ENCODE measurements around the gene GPSM1. TPM values are rescaled to one million over a fixed set of nuclear protein-coding genes. Genes with fewer than 3 reads are reported as not detected.
"Not testable (repeated sequence)": the region's sequence is repeated elsewhere in the genome, so short reads cannot be mapped to it uniquely, and the experiment has no call there.

Gene GPSM1
- total and polyA plus RNA-seq, 10 donors: 4.5 to 27.9 (median 12.5) TPM

- DNase-seq: peak; percentile 86
- TF ChIP-seq POLR2AphosphoS5 (IDR thresholded peaks at IDR 0.05) (peak in 1 of 3 donors; percentile 53), CTCF (IDR thresholded peaks at IDR 0.05 in 8 of 11, conservative IDR thresholded peaks at IDR 0.05 in 3 of 11) (no peak)
- intact Hi-C loops (cut with DNase I; ENCODE audit: low total_unique reads): no loop called here
- H3K9me3 ChIP-seq: no peaks in the 10 kb centered on the region
- peak overlapping the region in 7 of 8 donors; percentile 16 to 87 (median 72) for H3K27ac ChIP-seq
- H3K4me1 ChIP-seq: peaks cover 25 to 81% (median 49%) of the 10 kb centered on the region in 6 donors
- no peaks in the 10 kb centered on the region for H3K27me3 ChIP-seq (replicated peaks in 1 of 7)
- H3K4me3 ChIP-seq: peak overlapping the region in 1 of 8 donors; percentile 41
- WGBS, 5 donors: 37 to 74% (median 55%) methylated on average over 5 of the region's 5 CpGs
- H3K36me3 ChIP-seq: peaks cover 0 to 63% (median 37%) of the 10 kb centered on the region in 6 donors
Measured at GRCh38 chr9:136403538-136403914, 76.2 kb downstream of the GPSM1 start.

GRCh38 chr9:136403915-136404800 lies 76.8 kb downstream of the GPSM1 start:
- Histone ChIP-seq H3K4me1 (peaks cover 19 to 81% (median 49%) of the 10 kb centered on the region in 6 donors), H3K27me3 (replicated peaks in 1 of 7) (no peaks in the 10 kb centered on the region), H3K4me3 (peak overlapping the region in 1 of 8 donors; percentile 41), H3K27ac (peak overlapping the region; percentile 16 to 87 (median 70)), H3K9me3 (no peaks in the 10 kb centered on the region), H3K36me3 (peaks cover 0 to 63% (median 37%) of the 10 kb centered on the region in 6 donors)
- peak; percentile 80 for DNase-seq
- intact Hi-C loops (cut with DNase I; ENCODE audit: low total_unique reads): no loop called here
- no peak for TF ChIP-seq CTCF (IDR thresholded peaks at IDR 0.05 in 8 of 11, conservative IDR thresholded peaks at IDR 0.05 in 3 of 11)
- TF ChIP-seq POLR2AphosphoS5 (IDR thresholded peaks at IDR 0.05): peak in 1 of 3 donors; percentile 61
- no peak for TF ChIP-seq POLR2A (IDR thresholded peaks at IDR 0.05)
- 67 to 72% (median 71%) methylated on average over 24 to 32 of the region's 32 CpGs for WGBS, 5 donors

- peak; percentile 75 for DNase-seq
- intact Hi-C loops (cut with DNase I; ENCODE audit: low total_unique reads): no loop called here
- 68 to 87% (median 84%) methylated on average over 14 of the region's 14 CpGs for WGBS, 5 donors
- Histone ChIP-seq H3K4me3 (peak overlapping the region in 1 of 8 donors; percentile 18), H3K36me3 (peaks cover 0 to 63% (median 37%) of the 10 kb centered on the region in 6 donors), H3K4me1 (peaks cover 22 to 81% (median 49%) of the 10 kb centered on the region in 6 donors), H3K9me3 (no peaks in the 10 kb centered on the region), H3K27ac (peak overlapping the region; percentile 16 to 87 (median 70)), H3K27me3 (replicated peaks in 1 of 7) (no peaks in the 10 kb centered on the region)
- TF ChIP-seq CTCF (IDR thresholded peaks at IDR 0.05 in 8 of 11, conservative IDR thresholded peaks at IDR 0.05 in 3 of 11): no peak
- TF ChIP-seq POLR2AphosphoS5 (IDR thresholded peaks at IDR 0.05): peak in 2 of 3 donors; percentile 27 to 42
- no peak for TF ChIP-seq POLR2A (IDR thresholded peaks at IDR 0.05)
Measured at GRCh38 chr9:136404801-136405136, 77.4 kb downstream of the GPSM1 start.

GRCh38 chr9:136405481-136405880 lies 78.1 kb downstream of the GPSM1 start:
- H3K27ac ChIP-seq: peak overlapping the region in 4 of 8 donors; percentile 28 to 87 (median 74)
- H3K9me3 ChIP-seq: no peaks in the 10 kb centered on the region
- no peaks in the 10 kb centered on the region for H3K27me3 ChIP-seq (replicated peaks in 1 of 7)
- peaks cover 21 to 78% (median 47%) of the 10 kb centered on the region in 6 donors for H3K4me1 ChIP-seq
- no peak overlapping the region for H3K4me3 ChIP-seq
- WGBS, 5 donors: 79 to 90% (median 83%) methylated on average over 7 of the region's 7 CpGs
- no peak for DNase-seq
- intact Hi-C loops (cut with DNase I; ENCODE audit: low total_unique reads): no loop called here
- TF ChIP-seq POLR2AphosphoS5 (IDR thresholded peaks at IDR 0.05) (no peak), POLR2A (IDR thresholded peaks at IDR 0.05) (no peak), CTCF (IDR thresholded peaks at IDR 0.05 in 8 of 11, conservative IDR thresholded peaks at IDR 0.05 in 3 of 11) (no peak)
- H3K36me3 ChIP-seq: peaks cover 0 to 63% (median 37%) of the 10 kb centered on the region in 6 donors

GRCh38 chr9:136405904-136406303 lies 78.6 kb downstream of the GPSM1 start:
- H3K9me3 ChIP-seq; DNase-seq; H3K27me3 ChIP-seq (replicated peaks in 1 of 7); intact Hi-C loops (cut with DNase I; ENCODE audit: low total_unique reads); H3K4me3 ChIP-seq; H3K27ac ChIP-seq: not testable (repeated sequence)
- H3K4me1 ChIP-seq: peaks cover 18 to 78% (median 46%) of the 10 kb centered on the region in 6 donors
- H3K36me3 ChIP-seq: peaks cover 0 to 63% (median 37%) of the 10 kb centered on the region in 6 donors
- 88 to 96% (median 90%) methylated on average over 10 of the region's 10 CpGs for WGBS, 5 donors
